GM21423 (cell line): ENCODE measurements around the gene PNPLA2.

ENCODE experiments used
- ATAC-seq: cut with Tn5 transposase; IDR thresholded peaks from one replicate; pipeline ENCODE4 v1.9.1; 2021; ENCODE audit warnings: mild to moderate bottlenecking, moderate library complexity; ENCODE audit not compliant: unreplicated experiment

Gene PNPLA2

GRCh38 chr11:829847-830294 lies 11.2 kb downstream of the PNPLA2 start:
- no peak for ATAC-seq

GRCh38 chr11:830295-831117 lies 11.8 kb downstream of the PNPLA2 start:
- ATAC-seq: no peak

GRCh38 chr11:831118-831864 lies 12.6 kb downstream of the PNPLA2 start:
- no peak for ATAC-seq

GRCh38 chr11:831961-832528 lies 13.3 kb downstream of the PNPLA2 start:
- ATAC-seq: no peak

GRCh38 chr11:832529-833113 lies 13.9 kb downstream of the PNPLA2 start, which contains the start of gene CD151:
Gene CD151 (plus strand): TSS chr11:832952. CDS start chr11:836070, 3,118 bp downstream.
- ATAC-seq: no peak

- ATAC-seq: no peak
These were observed 14.5 kb downstream of the PNPLA2 start for GRCh38 chr11:833114-833791.

GRCh38 chr11:833849-834311 lies 15.2 kb downstream of the PNPLA2 start:
- no peak for ATAC-seq

- ATAC-seq: no peak
These were observed 15.9 kb downstream of the PNPLA2 start for GRCh38 chr11:834371-835316.

GRCh38 chr11:836274-836673 lies 17.6 kb downstream of the PNPLA2 start:
- no peak for ATAC-seq

GRCh38 chr11:836700-837099 lies 18.0 kb downstream of the PNPLA2 start:
- ATAC-seq: no peak

GRCh38 chr11:837189-837989 lies 18.7 kb downstream of the PNPLA2 start:
- no peak for ATAC-seq

- no peak for ATAC-seq
These were observed 19.2 kb downstream of the PNPLA2 start for GRCh38 chr11:837990-838307.

GRCh38 chr11:838441-839279 lies 19.9 kb downstream of the PNPLA2 start:
- no peak for ATAC-seq

GRCh38 chr11:839280-839623 lies 20.5 kb downstream of the PNPLA2 start:
- no peak for ATAC-seq

- ATAC-seq: no peak
These were observed 21.3 kb downstream of the PNPLA2 start for GRCh38 chr11:839875-840617.

- peak; percentile 17 for ATAC-seq
These were observed 23.3 kb downstream of the PNPLA2 start for GRCh38 chr11:841981-842369.

- peak; percentile 56 for ATAC-seq
These were observed 23.8 kb downstream of the PNPLA2 start, which contains the start of the genes POLR2L and TSPAN4 for GRCh38 chr11:842370-843002. Gene POLR2L (minus strand): TSS chr11:842529. CDS start chr11:842508, 21 bp downstream. Gene TSPAN4 (plus strand): TSS chr11:842852. CDS start chr11:850305, 7,453 bp downstream.
